H9 (cell line): ENCODE data around the gene UNC13C. TPM values are rescaled to one million over a fixed set of nuclear protein-coding genes. Genes with fewer than 3 reads are reported as not detected.

Experiments used
- DNase-seq: peaks from one replicate; pipeline ENCODE4 v3.0.0-alpha.2; 2017
- H2AFZ ChIP-seq: one replicate; pipeline ENCODE4 v1.6.1; 2013; ENCODE audit warnings: mild to moderate bottlenecking, low read length, control low read depth, moderate library complexity
- H2AK5ac ChIP-seq: 2 replicates; pipeline ENCODE4 v1.6.1; 2013; ENCODE audit warnings: low read length, control low read depth, mixed read lengths; ENCODE audit not compliant: insufficient read length
- H2BK120ac ChIP-seq: one replicate; pipeline ENCODE4 v1.6.1; 2013; ENCODE audit warnings: low read depth, mild to moderate bottlenecking, low read length, control low read depth, inconsistent platforms; ENCODE audit not compliant: poor library complexity, severe bottlenecking
- H2BK12ac ChIP-seq: 2 replicates; pipeline ENCODE4 v1.6.1; 2013; ENCODE audit warnings: low read length, control low read depth, mixed read lengths, low read depth; ENCODE audit not compliant: insufficient read length
- H2BK15ac ChIP-seq: 2 replicates; pipeline ENCODE4 v1.6.1; 2013; ENCODE audit warnings: low read depth, low read length, control low read depth
- H2BK20ac ChIP-seq: one replicate; pipeline ENCODE4 v1.6.1; 2013; ENCODE audit warnings: low read depth, mild to moderate bottlenecking, low read length, control low read depth, inconsistent platforms; ENCODE audit not compliant: poor library complexity, severe bottlenecking
- H2BK5ac ChIP-seq: 2 replicates; pipeline ENCODE4 v1.6.1; 2013; ENCODE audit warnings: low read length, control low read depth, mixed read lengths; ENCODE audit not compliant: insufficient read length
- H3K14ac ChIP-seq: 2 replicates; pipeline ENCODE4 v1.6.1; 2013; ENCODE audit warnings: low read length, control low read depth; ENCODE audit not compliant: insufficient read depth
- H3K18ac ChIP-seq: 2 replicates; pipeline ENCODE4 v1.6.1; 2013; ENCODE audit warnings: low read depth, mild to moderate bottlenecking, mixed read lengths, low read length, control low read depth; ENCODE audit not compliant: insufficient read length
- H3K23ac ChIP-seq: 2 replicates; pipeline ENCODE4 v1.6.1; 2013; ENCODE audit warnings: low read length, control low read depth, mixed read lengths, low read depth; ENCODE audit not compliant: insufficient read length
- H3K23me2 ChIP-seq: 2 replicates; pipeline ENCODE4 v1.6.1; 2013; ENCODE audit warnings: low read depth, mild to moderate bottlenecking, mixed read lengths, low read length, control low read depth; ENCODE audit not compliant: insufficient read length, poor library complexity, severe bottlenecking
- H3K27ac ChIP-seq: 2 replicates; pipeline ENCODE4 v1.5.1; 2013; ENCODE audit warnings: low read length, control low read depth, mixed read lengths, low read depth; ENCODE audit not compliant: insufficient read length
- H3K27me3 ChIP-seq: 2 replicates; pipeline ENCODE4 v1.6.1; 2013; ENCODE audit warnings: low read length, control low read depth, inconsistent platforms; ENCODE audit not compliant: insufficient read depth
- H3K4ac ChIP-seq: 2 replicates; pipeline ENCODE4 v1.6.1; 2013; ENCODE audit warnings: low read depth, mild to moderate bottlenecking, control low read depth, inconsistent platforms, low read length, moderate library complexity
- H3K4me1 ChIP-seq: 2 replicates; pipeline ENCODE4 v1.6.1; 2013; ENCODE audit warnings: low read length, control low read depth, inconsistent platforms; ENCODE audit not compliant: insufficient read depth
- H3K4me2 ChIP-seq: 2 replicates; pipeline ENCODE4 v1.6.1; 2013; ENCODE audit warnings: low read length, control low read depth, mixed read lengths; ENCODE audit not compliant: insufficient read length, insufficient read depth
- H3K56ac ChIP-seq: 2 replicates; pipeline ENCODE4 v1.6.1; 2013; ENCODE audit warnings: low read depth, mild to moderate bottlenecking, mixed read lengths, low read length, control low read depth; ENCODE audit not compliant: insufficient read length
- H3K79me1 ChIP-seq: 2 replicates; pipeline ENCODE4 v1.6.1; 2013; ENCODE audit warnings: low read depth, mild to moderate bottlenecking, moderate library complexity, low read length, control low read depth, inconsistent platforms; ENCODE audit not compliant: insufficient read depth, poor library complexity, severe bottlenecking
- H3K79me2 ChIP-seq: 2 replicates; pipeline ENCODE4 v1.6.1; 2013; ENCODE audit warnings: low read length, control low read depth, inconsistent platforms; ENCODE audit not compliant: insufficient read depth
- H3K9ac ChIP-seq: 2 replicates; pipeline ENCODE4 v1.6.1; 2013; ENCODE audit warnings: low read length, control low read depth, mixed read lengths; ENCODE audit not compliant: insufficient read length; ENCODE audit errors: extremely low read depth
- H3K9me3 ChIP-seq: one replicate; pipeline ENCODE4 v1.6.1; 2013; ENCODE audit warnings: low read depth, low read length, inconsistent platforms; ENCODE audit not compliant: control insufficient read depth
- H3T11ph ChIP-seq: one replicate; pipeline ENCODE4 v1.6.1; 2013; ENCODE audit warnings: mild to moderate bottlenecking, low read length, control low read depth, inconsistent platforms
- H4K20me1 ChIP-seq: one replicate; pipeline ENCODE4 v1.6.1; 2013; ENCODE audit not compliant: control insufficient read depth, insufficient read length, insufficient read depth
- H4K5ac ChIP-seq: 2 replicates; pipeline ENCODE4 v1.6.1; 2013; ENCODE audit warnings: low read depth, mild to moderate bottlenecking, mixed read lengths, low read length, control low read depth; ENCODE audit not compliant: insufficient read length
- H4K8ac ChIP-seq: replicated peaks from 2 replicates; pipeline ENCODE4 v1.6.1; 2013; ENCODE audit warnings: low read length, control low read depth, mixed read lengths, low read depth; ENCODE audit not compliant: insufficient read length
- H4K91ac ChIP-seq: 2 replicates; pipeline ENCODE4 v1.6.1; 2013; ENCODE audit warnings: low read depth, mild to moderate bottlenecking, moderate library complexity, mixed read lengths, low read length, control low read depth; ENCODE audit not compliant: insufficient read length
- H3K27ac Mint-ChIP-seq, 3 experiments: 2 replicates in 2 of 3; 3 replicates in 1 of 3; pipeline ENCODE4 v1.8.0; 2020 to 2021; ENCODE audit warnings: mixed read lengths in 3 of 3, mild to moderate bottlenecking in 1 of 3, moderate library complexity in 1 of 3
- H3K27me3 Mint-ChIP-seq: 2 replicates; pipeline ENCODE4 v1.8.0; 2021; ENCODE audit warnings: low read depth, mild to moderate bottlenecking, moderate library complexity, mixed read lengths
- H3K36me3 Mint-ChIP-seq, 3 experiments: 2 replicates in 2 of 3; 3 replicates in 1 of 3; pipeline ENCODE4 v1.8.0; 2020 to 2021; ENCODE audit warnings: low read depth in 3 of 3, mixed read lengths in 3 of 3; ENCODE audit not compliant: insufficient read depth in 1 of 3
- H3K4me1 Mint-ChIP-seq, 2 experiments: 2 replicates each; pipeline ENCODE4 v1.8.0; 2020; ENCODE audit warnings: mixed read lengths in 2 of 2
- H3K4me3 Mint-ChIP-seq, 2 experiments: 2 replicates in 1 of 2; 3 replicates in 1 of 2; pipeline ENCODE4 v1.8.0; 2020 to 2021; ENCODE audit warnings: mild to moderate bottlenecking in 2 of 2, mixed read lengths in 2 of 2, moderate library complexity in 1 of 2
- H3K9me3 Mint-ChIP-seq, 2 experiments: 2 replicates in 1 of 2; 3 replicates in 1 of 2; pipeline ENCODE4 v1.8.0; 2020; ENCODE audit warnings: mild to moderate bottlenecking in 2 of 2, mixed read lengths in 2 of 2, moderate library complexity in 1 of 2
- CTCF ChIP-seq: fragments of 200-600 bp; sonication (generic); conservative IDR thresholded peaks from 3 replicates; pipeline ENCODE4 v1.8.0; 2021; ENCODE audit warnings: antibody characterized with exemption, mild to moderate bottlenecking
- WGBS: extraction: QIAGEN DNeasy Blood & Tissue Kit; methylation state at CpG from one replicate; pipeline ENCODE4 v1.1.7; 2013; ENCODE audit warnings: missing lambda C conversion rate, low lambda C conversion rate, mixed read lengths; ENCODE audit not compliant: insufficient read length; ENCODE audit errors: extremely low coverage; 5-methylcytosine and 5-hydroxymethylcytosine counted together
- total RNA-seq: library from RNA; stranded (reverse); gene quantifications from 2 replicates; pipeline ENCODE4 v1.2.1, GENCODE V29; 2021

The UNC13C gene
- total RNA-seq, 1 experiment from 2014 or later = 0.02 TPM

- H3K4me3 Mint-ChIP-seq = no peak overlapping the region
- Histone ChIP-seq H3K18ac (no peak overlapping the region), H4K5ac (no peak overlapping the region), H4K8ac (no peak overlapping the region), H3K9me3 (no peaks in the 10 kb centered on the region), H3K79me2 (no peaks in the 10 kb centered on the region), H3K4me1 (no peaks in the 10 kb centered on the region), H2BK5ac (no peak overlapping the region), H3K27me3 (no peaks in the 10 kb centered on the region), H2BK120ac (no peak overlapping the region), H3K23me2 (no peaks in the 10 kb centered on the region), H2BK12ac (no peak overlapping the region), H3T11ph (no peak overlapping the region), H3K9ac (no peak overlapping the region), H4K91ac (no peak overlapping the region), H3K23ac (no peak overlapping the region), H3K56ac (no peak overlapping the region), H2BK15ac (no peak overlapping the region), H3K27ac (no peak overlapping the region), H3K4me2 (no peak overlapping the region), H2AFZ (no peak overlapping the region), H3K4ac (no peak overlapping the region), H3K14ac (no peak overlapping the region), H4K20me1 (no peaks in the 10 kb centered on the region), H2AK5ac (no peak overlapping the region), H2BK20ac (no peak overlapping the region), H3K79me1 (no peaks in the 10 kb centered on the region)
- no CpG with 5 or more reads among the region's 2 CpGs for WGBS
- H3K36me3 Mint-ChIP-seq = no peaks in the 10 kb centered on the region
- H3K27ac Mint-ChIP-seq = no peak overlapping the region
- TF ChIP-seq CTCF = no peak
- peaks cover 0 to 4% of the 10 kb centered on the region in 2 experiments; a peak in 1 of 5 replicates for H3K9me3 Mint-ChIP-seq
- H3K4me1 Mint-ChIP-seq = peaks cover 0 to 5% of the 10 kb centered on the region in 2 experiments; a peak in 1 of 4 replicates
- H3K27me3 Mint-ChIP-seq = no peaks in the 10 kb centered on the region
- no peak for DNase-seq
Measured at GRCh38 chr15:54580643-54581042, 602.4 kb downstream of the UNC13C start.
